Keratinocyte (primary cell): ENCODE data around the gene SPATS2. TPM values are rescaled to one million over a fixed set of nuclear protein-coding genes. Genes with fewer than 3 reads are reported as not detected.
A peak's percentile ranks its signal among the peaks of the same experiment; 100 is the strongest.

Experiments used
- DNase-seq: peaks from one replicate; pipeline ENCODE4 v3.0.0-alpha.2; 2011; ENCODE audit warnings: low read depth, missing footprints, low spot score
- FAIRE-seq: peaks from 2 replicates; lab custom pipeline; 2011; peaks lifted over from hg19 to GRCh38; lab: Jason Lieb, UNC
- H2AFZ ChIP-seq: 2 replicates; pipeline ENCODE4 v1.6.0; 2012; ENCODE audit warnings: low read length, control low read depth, inconsistent platforms; ENCODE audit not compliant: control insufficient read depth
- H3K27ac ChIP-seq: 2 replicates; pipeline ENCODE4 v1.5.1; 2011; ENCODE audit warnings: low read length; ENCODE audit not compliant: control insufficient read depth, insufficient read depth
- H3K27me3 ChIP-seq: 3 replicates; pipeline ENCODE4 v1.6.0; 2011; ENCODE audit warnings: low read length; ENCODE audit not compliant: control insufficient read depth, insufficient read depth; ENCODE audit errors: extremely low read depth
- H3K36me3 ChIP-seq, 2 experiments: 2 replicates in 1 of 2; 3 replicates in 1 of 2; pipeline ENCODE4 v1.5.1; 2011; ENCODE audit warnings: low read length in 2 of 2, mild to moderate bottlenecking in 1 of 2; ENCODE audit not compliant: control insufficient read depth in 2 of 2, insufficient read depth in 2 of 2; ENCODE audit errors: extremely low read depth in 1 of 2
- H3K4me1 ChIP-seq: 3 replicates; pipeline ENCODE4 v1.5.1; 2011; ENCODE audit warnings: low read length; ENCODE audit not compliant: control insufficient read depth, insufficient read depth; ENCODE audit errors: extremely low read depth
- H3K4me2 ChIP-seq: 3 replicates; pipeline ENCODE4 v1.6.0; 2011; ENCODE audit warnings: low read depth, low read length; ENCODE audit not compliant: control insufficient read depth, insufficient read depth; ENCODE audit errors: extremely low read depth
- H3K4me3 ChIP-seq, 3 experiments: fragments of 200-600 bp in 1 of 3; sonication (generic) in 1 of 3; 2 replicates in 2 of 3; 3 replicates in 1 of 3; pipeline ENCODE4 v1.5.1; 2011 to 2016; ENCODE audit warnings: low read length in 3 of 3, mild to moderate bottlenecking in 3 of 3, control low read depth in 2 of 3, inconsistent platforms in 1 of 3, low read depth in 1 of 3, mixed read lengths in 1 of 3, mixed run types in 1 of 3, moderate library complexity in 1 of 3; ENCODE audit not compliant: control insufficient read depth in 2 of 3, insufficient read depth in 2 of 3; ENCODE audit errors: extremely low read depth in 1 of 3
- H3K79me2 ChIP-seq: 2 replicates; pipeline ENCODE4 v1.6.0; 2012; ENCODE audit warnings: low read length; ENCODE audit not compliant: control insufficient read depth, insufficient read depth
- H3K9ac ChIP-seq: 3 replicates; pipeline ENCODE4 v1.6.0; 2011; ENCODE audit warnings: low read length; ENCODE audit not compliant: control insufficient read depth, insufficient read depth; ENCODE audit errors: extremely low read depth
- H3K9me1 ChIP-seq: 3 replicates; pipeline ENCODE4 v1.6.0; 2011; ENCODE audit warnings: low read length; ENCODE audit not compliant: control insufficient read depth, insufficient read depth; ENCODE audit errors: extremely low read depth
- H3K9me3 ChIP-seq: 2 replicates; pipeline ENCODE4 v1.5.1; 2012; ENCODE audit warnings: low read depth, low read length; ENCODE audit not compliant: control insufficient read depth
- H4K20me1 ChIP-seq: 3 replicates; pipeline ENCODE4 v1.6.0; 2011; ENCODE audit warnings: low read length; ENCODE audit not compliant: control insufficient read depth, insufficient read depth; ENCODE audit errors: extremely low read depth
- EZH2 ChIP-seq: IDR thresholded peaks from one replicate; pipeline ENCODE4 v1.6.1; 2012; ENCODE audit warnings: inconsistent platforms, mild to moderate bottlenecking, low read length, moderate library complexity
- dilution Hi-C: fragments of 300-500 bp; cut with MboI; formaldehyde crosslinking; loops from one replicate; pipeline ENCODE4 v1.7.0; 2020; ENCODE audit warnings: low sequenced_read_pairs; ENCODE audit not compliant: extremely low pct_ligation_motif_present
- polyA plus RNA-seq, 5 experiments: library from polyadenylated mRNA; depleted of rRNA in 3 of 5; stranded (reverse) in 3 of 5; stranded (forward) in 1 of 5; unstranded in 1 of 5; fragments of >200 nt; gene quantifications; 1 replicate in 1 of 5; 2 replicates in 3 of 5; 3 replicates in 1 of 5; pipeline versions ENCODE4 v1.2.1 to v1.2.3, GENCODE V29; 2011 to 2012; ENCODE audit warnings: missing spikeins in 2 of 5, low read depth in 1 of 5, low replicate concordance in 1 of 5
- TF ChIP-seq, protein P1 (sequence below), 3 experiments: IDR thresholded peaks in 1 of 3; conservative IDR thresholded peaks in 1 of 3; optimal IDR thresholded peaks in 1 of 3; 2 replicates in 2 of 3; 3 replicates in 1 of 3; pipeline versions ENCODE3 to v1.5.1; 2011; ENCODE audit warnings: low read length in 3 of 3, mild to moderate bottlenecking in 3 of 3, moderate library complexity in 2 of 3, control low read depth in 1 of 3, inconsistent platforms in 1 of 3; ENCODE audit not compliant: insufficient read depth in 2 of 3; ENCODE audit errors: extremely low read depth in 1 of 3

The SPATS2 gene
- polyA plus RNA-seq, 1 donor (not counting 4 experiments of a cell fraction or from before 2014, with no cell fraction given): 47.9 TPM

DNA sequence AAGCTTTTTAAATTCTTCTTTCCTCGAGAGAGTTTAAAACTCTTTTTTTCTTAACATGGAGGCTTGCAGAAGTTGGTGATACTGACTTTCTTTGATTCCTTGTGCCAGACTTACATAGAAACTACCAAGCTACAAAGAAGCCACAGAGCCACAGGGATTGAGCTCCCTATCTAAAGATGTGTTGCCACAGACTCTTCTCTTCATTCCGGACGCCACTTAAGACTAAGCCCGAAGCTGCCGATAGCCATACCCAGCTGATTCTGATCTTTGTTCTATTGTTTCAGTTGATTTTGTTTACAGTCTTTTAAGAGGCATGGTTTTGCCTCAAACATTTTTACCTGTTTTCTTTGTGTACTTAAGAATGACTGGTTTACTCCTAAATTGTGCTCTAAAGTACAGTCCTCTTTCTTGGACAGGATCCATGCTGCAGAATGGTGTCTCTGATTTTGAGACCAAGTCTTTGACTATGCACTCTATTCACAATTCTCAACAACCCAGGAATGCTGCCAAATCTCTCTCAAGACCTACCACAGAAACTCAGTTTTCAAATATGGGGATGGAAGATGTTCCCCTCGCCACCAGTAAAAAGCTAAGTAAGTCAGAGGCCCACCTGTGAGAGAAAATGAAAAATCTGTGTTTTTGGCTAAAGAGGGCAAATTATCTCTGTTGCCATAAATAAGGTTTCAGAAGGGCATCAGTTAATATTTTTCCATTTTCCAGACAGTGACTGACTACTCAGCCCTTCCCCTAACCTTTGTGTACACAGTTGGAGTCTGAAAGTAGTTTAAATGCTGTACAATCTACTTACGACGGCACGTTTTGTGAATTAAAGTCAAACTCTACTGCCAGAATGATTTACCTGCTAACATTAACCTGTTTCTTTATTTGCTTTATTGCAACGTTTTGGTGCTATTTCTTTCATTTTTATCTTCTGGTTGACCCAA, 129.4 kb downstream of the SPATS2 start:
- no peaks in the 10 kb centered on the region for H3K79me2 ChIP-seq
- H3K4me3 ChIP-seq: no peak overlapping the region
- no peak for FAIRE-seq
- no peak overlapping the region for H2AFZ ChIP-seq
- no peaks in the 10 kb centered on the region for H3K27me3 ChIP-seq
- no peaks in the 10 kb centered on the region for H3K9me1 ChIP-seq
- no peak overlapping the region for H3K27ac ChIP-seq
- no peak for DNase-seq
- H4K20me1 ChIP-seq: no peaks in the 10 kb centered on the region
- H3K4me2 ChIP-seq: no peak overlapping the region
- H3K9me3 ChIP-seq: no peaks in the 10 kb centered on the region
- dilution Hi-C loops: no loop called here
- H3K4me1 ChIP-seq: peaks cover 9% of the 10 kb centered on the region
- H3K9ac ChIP-seq: no peak overlapping the region
- H3K36me3 ChIP-seq: peaks cover 4 to 9% of the 10 kb centered on the region in 2 experiments
- TF ChIP-seq EZH2: no peak
- TF ChIP-seq, protein P1, sequence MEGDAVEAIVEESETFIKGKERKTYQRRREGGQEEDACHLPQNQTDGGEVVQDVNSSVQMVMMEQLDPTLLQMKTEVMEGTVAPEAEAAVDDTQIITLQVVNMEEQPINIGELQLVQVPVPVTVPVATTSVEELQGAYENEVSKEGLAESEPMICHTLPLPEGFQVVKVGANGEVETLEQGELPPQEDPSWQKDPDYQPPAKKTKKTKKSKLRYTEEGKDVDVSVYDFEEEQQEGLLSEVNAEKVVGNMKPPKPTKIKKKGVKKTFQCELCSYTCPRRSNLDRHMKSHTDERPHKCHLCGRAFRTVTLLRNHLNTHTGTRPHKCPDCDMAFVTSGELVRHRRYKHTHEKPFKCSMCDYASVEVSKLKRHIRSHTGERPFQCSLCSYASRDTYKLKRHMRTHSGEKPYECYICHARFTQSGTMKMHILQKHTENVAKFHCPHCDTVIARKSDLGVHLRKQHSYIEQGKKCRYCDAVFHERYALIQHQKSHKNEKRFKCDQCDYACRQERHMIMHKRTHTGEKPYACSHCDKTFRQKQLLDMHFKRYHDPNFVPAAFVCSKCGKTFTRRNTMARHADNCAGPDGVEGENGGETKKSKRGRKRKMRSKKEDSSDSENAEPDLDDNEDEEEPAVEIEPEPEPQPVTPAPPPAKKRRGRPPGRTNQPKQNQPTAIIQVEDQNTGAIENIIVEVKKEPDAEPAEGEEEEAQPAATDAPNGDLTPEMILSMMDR (optimal IDR thresholded peaks at IDR 0.05 in 1 of 3, IDR thresholded peaks at IDR 0.05 in 1 of 3, conservative IDR thresholded peaks at IDR 0.05 in 1 of 3; ENCODE audit: extremely low read depth in 1 of 3, insufficient read depth in 2 of 3, low read length in 3 of 3): no peak

DNA sequence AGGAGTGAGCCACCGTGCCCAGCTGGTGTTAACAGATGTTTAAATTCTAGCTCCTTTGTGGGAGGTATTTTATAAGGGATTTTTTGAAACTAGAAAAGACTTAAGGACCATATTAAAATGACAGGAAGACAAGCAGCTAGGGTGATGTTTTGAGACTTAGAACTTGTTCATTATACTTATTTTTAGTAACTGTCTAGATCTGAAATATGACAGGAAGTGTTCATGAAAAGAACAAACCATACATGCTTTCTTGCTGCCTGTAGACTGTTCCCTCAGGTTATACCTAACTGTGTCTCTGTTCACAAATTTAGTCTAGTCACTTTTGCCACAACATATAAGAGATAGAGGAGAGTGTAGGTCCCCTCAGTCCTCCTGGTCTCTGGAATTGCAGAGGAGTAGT, 134.6 kb downstream of the SPATS2 start:
- Histone ChIP-seq H3K79me2 (no peaks in the 10 kb centered on the region), H3K4me3 (no peak overlapping the region), H3K27me3 (no peaks in the 10 kb centered on the region), H3K9me1 (no peaks in the 10 kb centered on the region), H3K9me3 (peaks cover 5% of the 10 kb centered on the region), H3K27ac (peak overlapping the region; percentile 24), H3K4me1 (peaks cover 39% of the 10 kb centered on the region), H3K36me3 (peaks cover 2 to 3% of the 10 kb centered on the region in 2 experiments), H4K20me1 (no peaks in the 10 kb centered on the region), H3K9ac (no peak overlapping the region), H3K4me2 (no peak overlapping the region), H2AFZ (no peak overlapping the region)
- TF ChIP-seq, protein P1 (optimal IDR thresholded peaks at IDR 0.05 in 1 of 3, IDR thresholded peaks at IDR 0.05 in 1 of 3, conservative IDR thresholded peaks at IDR 0.05 in 1 of 3; ENCODE audit: extremely low read depth in 1 of 3, insufficient read depth in 2 of 3, low read length in 3 of 3): no peak
- no peak for TF ChIP-seq EZH2
- DNase-seq (no peak), FAIRE-seq (no peak)
- dilution Hi-C loops: no loop called here
